ENCODE data around the gene NDEL1.

The NDEL1 gene, protein sequence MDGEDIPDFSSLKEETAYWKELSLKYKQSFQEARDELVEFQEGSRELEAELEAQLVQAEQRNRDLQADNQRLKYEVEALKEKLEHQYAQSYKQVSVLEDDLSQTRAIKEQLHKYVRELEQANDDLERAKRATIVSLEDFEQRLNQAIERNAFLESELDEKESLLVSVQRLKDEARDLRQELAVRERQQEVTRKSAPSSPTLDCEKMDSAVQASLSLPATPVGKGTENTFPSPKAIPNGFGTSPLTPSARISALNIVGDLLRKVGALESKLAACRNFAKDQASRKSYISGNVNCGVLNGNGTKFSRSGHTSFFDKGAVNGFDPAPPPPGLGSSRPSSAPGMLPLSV

DNA sequence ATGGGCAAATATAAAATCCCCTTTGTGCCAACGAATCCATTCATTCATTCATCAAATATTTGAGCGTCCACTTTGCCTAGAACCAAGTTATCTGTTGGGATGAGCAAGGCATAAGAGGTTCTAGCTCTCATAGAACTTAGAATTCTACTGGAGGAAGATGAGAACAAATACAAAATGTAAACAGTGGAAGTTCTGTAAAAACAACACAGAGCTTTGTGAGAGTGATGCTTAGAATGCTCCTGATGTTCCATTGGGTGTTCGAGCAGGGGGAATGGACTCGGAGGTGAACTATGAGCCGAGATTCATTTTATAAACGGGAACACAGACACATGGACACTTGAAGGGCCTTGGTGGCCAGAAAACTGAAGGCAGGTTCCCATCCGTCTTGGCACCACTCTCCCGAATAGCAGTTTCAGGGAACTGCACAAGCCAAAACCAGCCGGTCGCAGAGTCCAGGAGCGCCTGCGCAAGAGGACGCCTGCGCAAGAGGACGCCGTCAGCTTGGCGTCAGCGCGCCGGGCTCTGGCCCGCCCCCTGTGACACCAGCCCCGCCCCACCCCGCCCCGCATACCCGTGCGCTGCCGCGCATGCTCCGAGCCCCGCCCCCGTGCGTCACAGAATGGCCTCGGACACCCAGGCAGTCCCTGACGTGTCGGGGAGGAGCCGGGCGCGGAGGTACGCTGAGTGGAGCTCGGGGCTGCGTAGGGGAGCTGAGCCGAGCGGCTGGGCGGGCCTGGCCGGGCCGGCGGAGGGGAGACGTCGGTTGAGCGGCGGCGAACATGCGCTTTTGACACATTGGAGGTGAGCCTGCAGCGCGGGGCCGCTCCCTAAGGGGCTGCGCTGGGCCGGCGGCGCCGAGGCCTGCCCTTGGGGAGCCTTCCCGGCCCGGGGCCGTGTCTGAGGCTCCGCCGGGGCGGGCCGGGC is at the start of gene NDEL1:
Gene NDEL1 (plus strand): TSS at position 640 of the 924 bp plus-strand sequence. CDS start 8,388 bp downstream, outside the sequence.
- CTCF ChIA-PET: interaction anchor here (0.8 to 1.9 kb wide), 4 partner anchors 14 to 52 kb away, joined by 3 to 8 read pairs (median 3); no protein-coding TSS in a partner anchor
- POLR2A ChIA-PET: interaction anchor here (0.8 to 1.2 kb wide), 2 partner anchors 21 to 52 kb away, joined by 4 read pairs; no protein-coding TSS in a partner anchor
- TF ChIP-seq, protein P1, sequence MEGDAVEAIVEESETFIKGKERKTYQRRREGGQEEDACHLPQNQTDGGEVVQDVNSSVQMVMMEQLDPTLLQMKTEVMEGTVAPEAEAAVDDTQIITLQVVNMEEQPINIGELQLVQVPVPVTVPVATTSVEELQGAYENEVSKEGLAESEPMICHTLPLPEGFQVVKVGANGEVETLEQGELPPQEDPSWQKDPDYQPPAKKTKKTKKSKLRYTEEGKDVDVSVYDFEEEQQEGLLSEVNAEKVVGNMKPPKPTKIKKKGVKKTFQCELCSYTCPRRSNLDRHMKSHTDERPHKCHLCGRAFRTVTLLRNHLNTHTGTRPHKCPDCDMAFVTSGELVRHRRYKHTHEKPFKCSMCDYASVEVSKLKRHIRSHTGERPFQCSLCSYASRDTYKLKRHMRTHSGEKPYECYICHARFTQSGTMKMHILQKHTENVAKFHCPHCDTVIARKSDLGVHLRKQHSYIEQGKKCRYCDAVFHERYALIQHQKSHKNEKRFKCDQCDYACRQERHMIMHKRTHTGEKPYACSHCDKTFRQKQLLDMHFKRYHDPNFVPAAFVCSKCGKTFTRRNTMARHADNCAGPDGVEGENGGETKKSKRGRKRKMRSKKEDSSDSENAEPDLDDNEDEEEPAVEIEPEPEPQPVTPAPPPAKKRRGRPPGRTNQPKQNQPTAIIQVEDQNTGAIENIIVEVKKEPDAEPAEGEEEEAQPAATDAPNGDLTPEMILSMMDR (IDR thresholded peaks at IDR 0.05; ENCODE audit: control extremely low read depth, extremely low read depth, low read depth, missing control alignments): no peak
- DNase-seq (ENCODE audit: extremely low spot score): peak; percentile 99

DNA sequence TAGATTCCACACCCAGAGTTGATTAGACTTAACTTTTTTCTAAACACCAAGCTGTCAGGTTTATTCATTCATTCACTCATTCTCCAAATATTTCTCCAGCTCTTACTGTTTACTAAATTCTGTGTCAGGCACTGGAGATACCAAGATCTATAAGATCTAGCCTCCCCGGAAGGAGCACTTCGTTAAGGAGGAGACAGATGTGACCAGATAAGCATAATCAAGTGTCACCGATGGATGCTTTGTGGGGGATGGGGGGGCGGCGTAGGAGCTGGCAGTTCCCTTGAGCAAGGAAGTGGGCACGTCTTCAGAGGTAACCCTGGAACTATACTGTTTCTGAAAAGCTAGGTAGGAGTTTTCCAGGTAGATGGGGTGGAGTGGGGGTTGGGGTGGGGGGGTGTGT is 48.8 kb upstream of the NDEL1 start:
- POLR2A ChIA-PET: no interaction called here
- TF ChIP-seq, protein P1 (IDR thresholded peaks at IDR 0.05; ENCODE audit: control extremely low read depth, extremely low read depth, low read depth, missing control alignments): no peak
- no peak for DNase-seq (ENCODE audit: extremely low spot score)
- CTCF ChIA-PET: interaction anchor here (0.8 to 1.5 kb wide), 2 partner anchors 10 to 360 kb away, joined by 3 read pairs; no protein-coding TSS in a partner anchor

DNA sequence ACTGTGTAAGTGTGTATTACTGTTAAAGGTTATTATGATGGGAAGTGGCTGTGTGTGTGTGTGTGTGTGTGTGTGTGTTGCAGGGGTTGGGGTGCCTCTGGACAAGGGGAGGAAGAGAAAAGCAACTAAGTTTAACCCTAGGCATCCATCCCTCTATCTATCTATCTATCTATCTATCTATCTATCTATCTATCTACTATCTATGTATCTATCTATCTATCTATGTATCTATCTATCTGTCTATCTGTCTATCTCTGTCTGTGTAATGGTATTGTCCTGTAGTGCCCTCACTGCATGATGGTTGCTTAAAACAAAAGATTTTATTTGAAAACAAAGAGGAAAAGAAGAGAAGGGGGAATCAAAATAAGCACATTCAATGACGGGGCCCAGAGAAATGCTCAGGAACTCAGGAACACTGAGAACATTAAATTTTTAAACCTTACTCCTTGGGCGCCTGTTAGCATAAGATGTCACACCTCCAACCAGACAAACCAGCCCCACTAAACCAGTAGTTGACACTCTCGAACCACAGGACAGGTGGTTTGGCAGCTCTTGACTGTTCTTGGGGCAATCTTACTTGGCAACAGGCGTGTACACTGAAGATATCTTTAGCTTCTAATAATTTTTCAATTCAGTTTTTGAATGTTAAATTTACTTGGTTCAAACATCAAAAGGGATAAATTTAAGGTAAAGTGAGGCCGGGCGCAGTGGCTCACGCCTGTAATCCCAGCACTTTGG is 47.6 kb upstream of the NDEL1 start:
- CTCF ChIA-PET: interaction anchor here (1.5 kb wide), 1 partner anchor 9 kb away, joined by 3 read pairs; no protein-coding TSS in a partner anchor

DNA sequence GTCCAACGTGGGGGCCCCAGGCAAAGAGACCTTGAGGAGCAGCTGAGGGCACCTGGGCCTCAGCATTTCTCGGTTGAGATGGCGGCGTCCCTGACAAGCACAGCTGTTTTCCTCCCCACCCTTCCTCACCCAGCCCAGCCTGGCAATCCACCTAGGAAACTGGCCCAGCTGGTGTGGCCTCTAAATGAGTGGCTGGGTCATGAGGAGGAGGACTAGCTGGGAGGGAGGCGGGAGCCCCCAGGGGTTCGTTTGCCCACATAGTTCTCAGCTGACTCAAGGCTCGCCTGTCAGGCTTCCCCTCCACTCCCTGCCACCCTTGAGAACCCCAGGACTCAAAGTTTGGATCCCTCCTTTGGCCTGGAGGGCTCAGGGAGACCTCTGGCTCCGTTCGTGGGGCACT is 44.0 kb upstream of the NDEL1 start:
- TF ChIP-seq, protein P1 (IDR thresholded peaks at IDR 0.05; ENCODE audit: control extremely low read depth, extremely low read depth, low read depth, missing control alignments): no peak
- no peak for DNase-seq (ENCODE audit: extremely low spot score)
- CTCF ChIA-PET: interaction anchor here (1.3 to 4.1 kb wide), 2 partner anchors 8 to 19 kb away, joined by 7 to 15 read pairs; no protein-coding TSS in a partner anchor
- POLR2A ChIA-PET: no interaction called here

More for the DNA sequence above, 47.6 kb upstream of the NDEL1 start:
- TF ChIP-seq, protein P1 (IDR thresholded peaks at IDR 0.05; ENCODE audit: control extremely low read depth, extremely low read depth, low read depth, missing control alignments): no peak
- POLR2A ChIA-PET: interaction anchor here (0.6 kb wide), 1 partner anchor 140 kb away, joined by 3 read pairs; the partner anchor contains the start of gene CTC1
- no peak for DNase-seq (ENCODE audit: extremely low spot score)

DNA sequence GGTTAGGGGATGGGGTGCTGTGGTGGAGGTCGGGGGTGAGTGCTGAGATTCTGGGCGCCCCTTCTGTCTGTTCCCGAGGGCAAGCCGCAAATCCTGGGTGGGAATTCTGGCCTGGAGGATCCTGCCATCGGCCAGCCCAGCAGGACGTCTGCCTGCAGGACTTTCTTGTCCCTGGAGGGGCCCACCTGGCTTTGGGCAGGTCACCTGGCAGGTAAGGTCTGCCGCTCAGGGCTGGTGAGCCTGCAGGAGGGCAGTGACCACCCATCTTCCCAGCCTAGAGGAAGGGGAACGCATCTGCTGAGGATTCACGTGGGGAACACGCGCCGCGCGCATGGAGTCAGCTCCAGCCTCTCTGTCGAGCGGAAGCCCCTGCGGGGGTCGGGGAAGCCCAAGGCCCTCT is 43.4 kb upstream of the NDEL1 start:
- POLR2A ChIA-PET: no interaction called here
- DNase-seq (ENCODE audit: extremely low spot score): no peak
- CTCF ChIA-PET: interaction anchor here (1.3 to 4.1 kb wide), 3 partner anchors 9 to 18 kb away, joined by 4 to 15 read pairs (median 7); partner anchors contain the start of gene KRABD2
- TF ChIP-seq, protein P1 (IDR thresholded peaks at IDR 0.05; ENCODE audit: control extremely low read depth, extremely low read depth, low read depth, missing control alignments): no peak
